Measurements from ENCODE around the gene PTEN.
"Not testable (repeated sequence)": the region's sequence is repeated elsewhere in the genome, so short reads cannot be mapped to it uniquely, and the experiment has no call there.

Gene PTEN

DNA sequence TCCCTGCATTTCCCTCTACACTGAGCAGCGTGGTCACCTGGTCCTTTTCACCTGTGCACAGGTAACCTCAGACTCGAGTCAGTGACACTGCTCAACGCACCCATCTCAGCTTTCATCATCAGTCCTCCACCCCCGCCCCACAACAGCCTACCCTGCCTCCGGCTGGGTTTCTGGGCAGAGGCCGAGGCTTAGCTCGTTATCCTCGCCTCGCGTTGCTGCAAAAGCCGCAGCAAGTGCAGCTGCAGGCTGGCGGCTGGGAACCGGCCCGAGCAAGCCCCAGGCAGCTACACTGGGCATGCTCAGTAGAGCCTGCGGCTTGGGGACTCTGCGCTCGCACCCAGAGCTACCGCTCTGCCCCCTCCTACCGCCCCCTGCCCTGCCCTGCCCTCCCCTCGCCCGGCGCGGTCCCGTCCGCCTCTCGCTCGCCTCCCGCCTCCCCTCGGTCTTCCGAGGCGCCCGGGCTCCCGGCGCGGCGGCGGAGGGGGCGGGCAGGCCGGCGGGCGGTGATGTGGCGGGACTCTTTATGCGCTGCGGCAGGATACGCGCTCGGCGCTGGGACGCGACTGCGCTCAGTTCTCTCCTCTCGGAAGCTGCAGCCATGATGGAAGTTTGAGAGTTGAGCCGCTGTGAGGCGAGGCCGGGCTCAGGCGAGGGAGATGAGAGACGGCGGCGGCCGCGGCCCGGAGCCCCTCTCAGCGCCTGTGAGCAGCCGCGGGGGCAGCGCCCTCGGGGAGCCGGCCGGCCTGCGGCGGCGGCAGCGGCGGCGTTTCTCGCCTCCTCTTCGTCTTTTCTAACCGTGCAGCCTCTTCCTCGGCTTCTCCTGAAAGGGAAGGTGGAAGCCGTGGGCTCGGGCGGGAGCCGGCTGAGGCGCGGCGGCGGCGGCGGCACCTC is at the start of gene PTEN, which contains the start of gene KLLN:
TSS of gene PTEN (plus strand) at position 573 of the 891 bp plus-strand sequence. CDS start 845 bp downstream, outside the sequence.
TSS of gene KLLN (minus strand) at position 481 of the 891 bp plus-strand sequence. CDS start 1,046 bp downstream, outside the sequence.
- in situ Hi-C loops (cut with HindIII; ENCODE audit: low sequenced_read_pairs): no loop called here

- in situ Hi-C loops (cut with HindIII; ENCODE audit: low sequenced_read_pairs): no loop called here
Measured at GRCh38 chr10:87816163-87816897, 47.1 kb upstream of the PTEN start.

- in situ Hi-C loops (cut with HindIII; ENCODE audit: low sequenced_read_pairs): no loop called here
Measured at GRCh38 chr10:87816898-87817608, 46.4 kb upstream of the PTEN start.

DNA sequence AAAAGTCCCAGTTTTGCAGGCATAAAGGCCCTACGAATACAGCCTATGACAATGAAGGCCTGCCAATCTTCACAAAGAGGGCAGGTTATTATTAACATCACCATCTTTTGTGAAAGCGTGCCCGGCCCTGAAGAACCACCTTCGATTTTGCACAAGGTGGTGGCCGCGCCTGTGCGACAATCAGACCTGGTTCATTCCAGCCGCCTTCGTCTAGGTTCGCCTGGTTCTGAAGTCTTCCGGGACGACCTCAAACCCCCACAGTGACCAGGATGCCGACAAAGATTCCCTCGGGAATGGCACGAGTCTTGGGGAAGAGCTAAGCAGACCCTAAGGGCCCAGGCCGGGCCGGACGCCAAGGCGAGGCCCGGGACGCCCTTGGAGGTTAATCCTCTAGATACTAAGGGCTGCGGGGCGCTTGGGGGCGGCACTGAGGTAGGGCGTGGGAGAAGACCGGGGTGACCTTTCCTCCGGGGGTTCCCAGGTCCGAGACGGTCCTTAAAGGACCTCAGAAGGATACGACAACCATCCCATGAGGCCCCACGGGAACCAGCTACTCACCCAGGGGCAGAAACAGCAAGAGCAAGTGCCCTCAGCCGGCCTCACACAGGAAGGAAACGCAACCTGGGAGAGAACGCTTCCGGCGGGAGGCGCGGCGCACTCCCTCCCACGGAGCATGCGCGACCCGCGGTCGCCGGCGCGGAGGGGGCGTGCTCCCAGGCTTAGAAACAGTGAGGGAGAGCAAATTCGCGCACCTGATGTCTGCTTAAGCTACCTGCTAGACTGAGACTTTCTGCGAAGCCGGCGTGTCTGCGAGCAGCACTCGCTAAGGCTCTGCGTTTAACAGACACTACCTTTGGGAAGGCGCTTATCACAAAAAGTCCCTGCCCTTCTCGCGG is 45.6 kb upstream of the PTEN start, which contains the start of gene ATAD1:
TSS of gene ATAD1 (minus strand) at position 618 of the 896 bp plus-strand sequence. CDS start 3,627 bp downstream, outside the sequence.
- in situ Hi-C loops (cut with HindIII; ENCODE audit: low sequenced_read_pairs): no loop called here

DNA sequence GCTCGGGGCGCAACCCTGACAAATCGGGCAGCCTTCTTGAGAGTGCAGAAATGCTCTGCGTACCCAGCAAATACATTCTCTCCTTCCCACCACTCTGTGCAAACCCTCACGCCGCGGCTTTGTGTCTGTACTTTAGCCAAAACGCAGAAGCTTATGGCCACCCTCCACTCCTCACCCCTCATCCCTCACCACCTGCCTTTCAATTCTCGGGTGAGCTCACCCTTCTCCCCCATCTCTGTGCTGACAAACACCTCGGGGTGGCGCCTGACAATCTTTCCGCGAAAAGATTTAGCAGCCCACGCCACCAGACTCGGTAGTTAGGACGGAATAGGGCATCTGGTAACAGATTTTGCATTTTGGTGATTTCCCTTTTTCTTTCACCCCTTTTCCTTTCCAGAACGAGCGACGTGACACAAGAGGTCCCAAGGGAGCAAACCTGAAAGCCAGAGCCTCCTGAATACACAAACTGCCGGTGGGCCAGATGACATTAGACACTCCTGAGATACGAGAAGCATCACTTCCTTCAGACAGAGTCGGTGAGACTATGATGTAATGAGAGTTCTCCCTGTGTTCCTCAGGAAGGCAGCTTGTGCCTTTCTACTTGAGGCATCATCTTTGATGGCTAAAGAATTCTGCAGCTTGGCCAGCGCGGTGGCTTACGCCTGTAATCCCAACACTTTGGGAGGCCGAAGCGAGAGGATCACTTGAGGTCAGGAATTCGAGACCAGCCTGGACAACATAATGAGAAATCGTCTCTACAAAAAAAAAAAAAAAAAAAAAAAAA is 44.7 kb upstream of the PTEN start:
- in situ Hi-C loops (cut with HindIII; ENCODE audit: low sequenced_read_pairs): no loop called here

- in situ Hi-C loops (cut with HindIII; ENCODE audit: low sequenced_read_pairs): no loop called here
Measured at GRCh38 chr10:87819289-87819585, 44.2 kb upstream of the PTEN start.

DNA sequence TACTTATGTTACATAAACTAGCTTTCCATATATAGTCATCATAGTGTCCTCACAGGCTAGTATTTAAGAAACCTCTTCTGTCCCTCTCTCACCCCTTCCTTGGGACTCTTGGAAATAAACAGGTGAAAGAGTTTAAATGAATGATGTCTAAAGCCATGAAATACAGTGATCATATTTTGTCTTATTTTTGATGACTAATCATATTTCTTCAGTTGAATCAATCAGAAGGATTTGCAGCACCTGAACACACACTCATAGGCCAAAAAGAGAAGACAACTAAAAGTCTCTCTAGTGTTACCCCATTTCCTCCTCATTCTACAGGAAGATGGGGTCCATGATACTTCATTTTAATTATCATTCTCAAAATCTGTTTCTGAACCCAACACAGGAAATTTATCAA is 36.8 kb upstream of the PTEN start:
- in situ Hi-C loops (cut with HindIII; ENCODE audit: low sequenced_read_pairs): no loop called here

GRCh38 chr10:87827681-87828080 is 35.7 kb upstream of the PTEN start:
- in situ Hi-C loops (cut with HindIII; ENCODE audit: low sequenced_read_pairs): no loop called here

DNA sequence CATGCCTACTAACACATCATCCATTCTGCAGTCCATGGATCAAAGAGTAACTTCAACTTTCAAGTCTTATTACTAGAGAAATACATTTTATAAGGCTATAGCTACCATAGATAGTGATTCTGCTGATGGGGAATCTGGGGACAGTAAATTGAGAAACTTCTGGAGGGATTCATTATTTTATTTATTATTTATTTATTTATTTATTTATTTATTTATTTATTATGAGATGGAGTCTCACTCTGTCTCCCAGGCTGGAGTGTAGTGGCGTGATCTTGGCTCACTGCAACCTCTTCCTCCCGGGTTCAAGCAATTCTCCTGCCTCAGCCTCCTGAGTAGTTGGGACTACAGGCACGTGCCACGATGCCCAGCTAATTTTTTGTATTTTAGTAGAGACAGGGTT is 34.4 kb upstream of the PTEN start:
- in situ Hi-C loops (cut with HindIII; ENCODE audit: low sequenced_read_pairs): not testable (repeated sequence)

GRCh38 chr10:87829986-87830729 is 33.3 kb upstream of the PTEN start:
- in situ Hi-C loops (cut with HindIII; ENCODE audit: low sequenced_read_pairs): no loop called here

GRCh38 chr10:87836098-87836497 is 27.3 kb upstream of the PTEN start:
- in situ Hi-C loops (cut with HindIII; ENCODE audit: low sequenced_read_pairs): no loop called here

- in situ Hi-C loops (cut with HindIII; ENCODE audit: low sequenced_read_pairs): no loop called here
Measured at GRCh38 chr10:87837445-87837844, 26.0 kb upstream of the PTEN start.

DNA sequence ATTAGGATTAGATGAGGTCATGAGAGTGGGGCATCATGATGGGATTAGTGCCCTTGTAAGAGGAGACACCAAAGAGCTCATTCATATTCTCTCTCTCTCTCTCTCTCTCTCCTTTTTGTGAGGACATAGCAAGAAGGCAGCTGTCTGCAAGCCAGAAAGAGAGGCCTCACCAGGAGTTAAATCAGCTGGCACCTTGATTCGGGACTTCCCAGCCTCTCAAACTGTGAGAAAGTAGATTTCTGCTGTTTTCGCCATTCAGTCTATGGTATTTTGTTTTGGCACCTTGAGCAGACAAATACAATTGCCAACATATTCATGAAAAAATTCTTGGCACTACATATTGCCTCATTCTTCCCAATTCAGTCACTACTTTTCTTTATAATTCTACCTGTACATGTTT is 24.8 kb upstream of the PTEN start:
- in situ Hi-C loops (cut with HindIII; ENCODE audit: low sequenced_read_pairs): no loop called here

DNA sequence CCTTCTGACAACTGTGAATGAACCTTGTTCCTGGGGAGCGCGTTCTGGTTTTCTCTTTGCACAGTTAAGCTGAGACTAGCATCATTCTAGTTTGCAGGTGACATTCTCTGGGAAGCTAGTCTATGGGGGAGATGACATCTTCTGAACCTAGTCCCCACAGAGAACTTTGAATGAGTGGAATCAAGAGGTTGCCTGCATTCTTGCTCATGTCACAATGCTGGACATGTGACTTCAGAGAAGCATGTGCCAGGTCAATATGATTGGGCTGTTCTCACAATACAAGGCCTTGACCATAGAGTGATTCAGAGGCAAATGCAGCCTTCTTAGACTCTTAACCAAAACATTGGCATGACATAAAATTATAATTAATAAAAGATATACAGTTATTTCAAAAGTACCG is 22.2 kb upstream of the PTEN start:
- in situ Hi-C loops (cut with HindIII; ENCODE audit: low sequenced_read_pairs): no loop called here

- in situ Hi-C loops (cut with HindIII; ENCODE audit: low sequenced_read_pairs): no loop called here
Measured at GRCh38 chr10:87842220-87842641, 21.2 kb upstream of the PTEN start.

DNA sequence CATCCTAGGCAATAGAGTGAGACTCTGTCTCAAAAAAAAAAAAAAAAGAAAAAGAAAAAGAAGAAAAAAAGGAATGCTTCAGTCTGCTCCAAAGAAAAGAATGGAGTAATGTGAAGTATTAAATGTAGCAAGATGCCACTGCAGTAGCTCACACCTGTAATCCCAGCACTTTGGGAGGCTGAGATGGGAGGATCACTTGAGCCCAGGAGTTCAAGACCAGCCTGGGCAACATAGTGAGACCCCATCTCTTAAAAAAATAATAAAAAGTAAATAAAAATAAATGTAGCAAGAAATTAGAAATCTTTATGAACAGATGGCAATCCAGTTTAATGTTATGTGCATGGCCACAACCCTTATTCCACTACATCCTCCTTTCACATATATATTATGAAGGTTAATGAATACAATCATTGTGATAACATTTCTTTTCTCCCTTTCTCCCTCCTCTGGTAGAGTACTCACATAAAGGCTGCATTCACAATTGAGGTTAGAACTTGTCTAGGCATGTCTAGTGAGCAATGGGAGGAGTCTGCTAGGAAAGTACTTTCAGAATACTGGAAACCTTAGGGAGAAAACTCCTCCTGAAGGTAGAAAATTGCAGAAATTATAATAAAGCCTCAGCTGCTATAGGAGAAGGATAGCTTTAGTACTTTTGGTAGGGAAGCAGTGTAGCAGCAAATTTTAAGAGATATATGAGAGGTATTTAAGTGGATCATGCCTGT is 20.5 kb upstream of the PTEN start:
- in situ Hi-C loops (cut with HindIII; ENCODE audit: low sequenced_read_pairs): no loop called here

- in situ Hi-C loops (cut with HindIII; ENCODE audit: low sequenced_read_pairs): no loop called here
Measured at GRCh38 chr10:87843714-87844113, 19.7 kb upstream of the PTEN start.

All from endothelial cell of hepatic sinusoid (primary cell).